Heart right ventricle (tissue), 16 donors: ENCODE data around the gene MIEF1. TPM values are rescaled to one million over a fixed set of nuclear protein-coding genes. Genes with fewer than 3 reads are reported as not detected.

Experiments
- ATAC-seq, 8 donors: fragments of 200-7000 bp; cut with Tn5 transposase; one replicate each; pipeline ENCODE4 v1.9.1; 2020; ENCODE audit warnings: mild to moderate bottlenecking in 8 of 8, moderate library complexity in 8 of 8, moderate number of reproducible peaks in 1 of 8
- DNase-seq, 2 donors: peaks; one replicate each; pipeline ENCODE4 v3.0.0-alpha.2; 2020
- H3K27ac ChIP-seq, 10 donors: fragments of 200-600 bp; sonication (generic) in 2 of 10; one replicate each; pipeline versions ENCODE4 v1.5.0 to v1.8.0; 2020 to 2022; ENCODE audit warnings: mild to moderate bottlenecking in 3 of 10
- H3K27me3 ChIP-seq, 7 donors: fragments of 200-600 bp; one replicate each; pipeline ENCODE4 v1.8.0; 2021 to 2022; ENCODE audit warnings: mild to moderate bottlenecking in 2 of 7
- H3K36me3 ChIP-seq, 9 donors: fragments of 200-600 bp; sonication (generic) in 1 of 9; one replicate each; pipeline versions ENCODE4 v1.5.0 to v1.8.0; 2020 to 2022; ENCODE audit warnings: mild to moderate bottlenecking in 2 of 9
- H3K4me1 ChIP-seq, 9 donors: fragments of 200-600 bp; sonication (generic) in 1 of 9; one replicate each; pipeline versions ENCODE4 v1.5.0 to v1.8.0; 2020 to 2022; ENCODE audit warnings: mild to moderate bottlenecking in 4 of 9
- H3K4me3 ChIP-seq, 10 donors: fragments of 200-600 bp; sonication (generic) in 2 of 10; one replicate each; pipeline versions ENCODE4 v1.5.0 to v1.8.0; 2020 to 2022; ENCODE audit warnings: mild to moderate bottlenecking in 7 of 10, moderate library complexity in 2 of 10
- H3K9me3 ChIP-seq, 11 donors: fragments of 200-600 bp in 10 of 11; sonication (generic) in 2 of 11; one replicate each; pipeline versions ENCODE4 v1.5.0 to v1.8.0; 2013 to 2022; ENCODE audit warnings: mild to moderate bottlenecking in 2 of 11, control low read depth in 1 of 11, moderate library complexity in 1 of 11
- WGBS, 2 donors: extraction: QIAGEN DNeasy Blood & Tissue Kit; methylation state at CpG; one replicate each; pipeline ENCODE4 v1.1.7; 2013; ENCODE audit warnings: inconsistent platforms in 1 of 2; 5-methylcytosine and 5-hydroxymethylcytosine counted together
- intact Hi-C, 10 donors: fragments of 100-400 bp; cut with DNase I; formaldehyde crosslinking; loops; one replicate each; pipeline versions ENCODE4 v1.11.1 to v1.14.2; 2022
- polyA plus RNA-seq, 2 donors: library from polyadenylated mRNA; stranded (reverse); fragments of 200-250 nt; gene quantifications; one replicate each; pipeline ENCODE4 v1.2.3, GENCODE V29; 2013
- total RNA-seq, 10 donors: library from RNA; stranded (reverse); fragmentation: NEBNext Ultra II Directional in 3 of 10; extraction: Animal tissue kit (Norgen Biotek cat#: 25700) in 3 of 10; gene quantifications; one replicate each; pipeline versions ENCODE4 v1.2.1 to v1.2.4, GENCODE V29; 2021 to 2023
- TF ChIP-seq, protein P1 (sequence below), 9 donors: fragments of 200-600 bp; sonication (generic) in 2 of 9; IDR thresholded peaks; one replicate each; pipeline versions ENCODE4 v1.5.0 to v1.8.0; 2021 to 2022; ENCODE audit warnings: antibody characterized with exemption in 9 of 9, mild to moderate bottlenecking in 5 of 9, moderate library complexity in 1 of 9
- donor health status: Arrhythmogenic right ventricular cardiomyopathy.
- donor health status: ischemic (EF 13 %, LVEDD 7.1; RV severe dilation, severe dysfunction).
- donor health status: healthy with polysubstance abuse.
- donor health status: DM: no; HTN: yes; CAD: no.
- donor health status: DM: no; HTN: no; CAD: no.
- donor health status: ischemic (EF 25% LVEDD 6.9; RV normal size, moderate dysfunction).
- donor health status: ischemic (EF 25% LVEDD 5.7; RV mildly dilated, moderate dysfunction).
- donor health status: healthy.
- donor health status: DM: yes; HTN: yes; CAD: no.
- donor health status: Ischemic cardiomyopathy.
- donor health status: ischemic (EF 35%, LVEDD 5.7; RV mildly dilated, moderate dysfunction).
- donor health status: nonischemic (EF 11% LVEDD 7.7; RV severe dilation, severe dysfunction).
- donor health status: DM: yes; HTN: yes; CAD: no.
- donor health status: PGD.
- donor health status: ischemic (EF 29% LVEDD 5.4; RV normal size, mild dysfunction).
- donor health status: nonischemic (EF 23%, LVEDD 6.1; RV moderate dilation, normal function).

MIEF1 gene
- total and polyA plus RNA-seq, 12 donors: 7.0 to 35.8 (median 17.0) TPM

DNA sequence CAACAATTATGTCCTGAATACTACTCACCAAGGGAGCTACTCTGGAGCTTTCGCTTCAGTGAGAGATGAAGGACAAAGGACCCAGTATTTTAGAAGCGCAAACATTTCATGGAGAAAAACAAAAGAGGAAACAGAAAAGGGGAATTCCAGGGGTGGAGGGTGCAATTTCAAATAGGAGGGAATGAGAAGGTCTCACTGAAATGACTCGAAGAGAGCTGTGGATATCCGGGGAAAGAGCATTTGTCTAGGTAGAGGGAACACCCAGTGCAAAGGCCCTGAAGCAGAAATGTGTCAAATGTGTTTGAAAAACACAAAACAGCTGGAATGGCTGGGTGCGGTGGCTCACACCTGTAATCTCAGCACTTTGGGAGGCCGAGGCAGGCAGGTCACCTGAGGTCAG lies 28.0 kb downstream of the MIEF1 start:
- peak overlapping the region in 3 of 10 donors; percentile 16 to 67 (median 53) for H3K27ac ChIP-seq

DNA sequence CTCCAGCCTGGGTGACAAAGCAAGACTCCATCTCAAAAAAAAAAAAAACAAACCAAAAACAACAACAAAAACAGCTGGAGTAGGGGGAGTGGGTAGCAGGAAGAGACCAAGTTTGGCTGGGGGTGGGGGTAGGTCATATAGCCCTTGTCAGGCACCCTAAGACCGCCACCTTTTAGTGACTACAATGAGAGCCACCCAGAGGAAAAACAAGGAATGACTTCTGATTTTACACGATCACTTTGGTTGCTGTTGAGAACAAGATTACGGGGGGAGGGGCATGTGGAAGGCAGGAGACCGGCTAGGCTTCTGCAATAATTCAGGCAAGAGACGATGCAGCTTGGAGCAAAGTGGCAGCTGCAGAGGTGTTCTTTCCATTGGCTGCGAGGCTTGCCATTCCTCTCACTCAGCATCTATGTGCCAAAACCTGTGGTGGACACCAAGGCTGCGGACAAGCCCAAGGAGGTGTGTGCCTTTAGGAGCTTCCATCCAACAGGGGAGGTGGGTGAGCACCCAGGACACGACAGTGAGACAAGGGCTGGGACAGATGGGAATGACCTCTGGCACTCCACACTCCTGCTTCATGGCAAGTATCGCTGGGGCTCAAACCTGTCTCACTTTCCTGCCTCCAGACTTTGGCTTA lies 28.7 kb downstream of the MIEF1 start:
- Histone ChIP-seq H3K9me3 (no peaks in the 10 kb centered on the region), H3K27me3 (no peaks in the 10 kb centered on the region), H3K4me1 (peaks cover 26 to 78% (median 54%) of the 10 kb centered on the region in 9 donors), H3K4me3 (peak overlapping the region in 1 of 10 donors; percentile 70), H3K36me3 (peaks cover 0 to 43% (median 0%) of the 10 kb centered on the region in 9 donors), H3K27ac (no peak overlapping the region)
- intact Hi-C loops: loop anchor here in 7 of 10 donors (2.0 to 10.0 kb wide), 11 partner anchors 39 to 1114 kb away; partner anchors contain the start of genes ADSL (in 3 of the 7), SYNGR1 (in 1 of the 7) and TAB1 (in 1 of the 7)
- no peak for DNase-seq
- whole genome bisulfite sequencing, 2 donors: 37 to 43% methylated on average over 9 of the region's 9 CpGs
- no peak for ATAC-seq
- TF ChIP-seq, protein P1, sequence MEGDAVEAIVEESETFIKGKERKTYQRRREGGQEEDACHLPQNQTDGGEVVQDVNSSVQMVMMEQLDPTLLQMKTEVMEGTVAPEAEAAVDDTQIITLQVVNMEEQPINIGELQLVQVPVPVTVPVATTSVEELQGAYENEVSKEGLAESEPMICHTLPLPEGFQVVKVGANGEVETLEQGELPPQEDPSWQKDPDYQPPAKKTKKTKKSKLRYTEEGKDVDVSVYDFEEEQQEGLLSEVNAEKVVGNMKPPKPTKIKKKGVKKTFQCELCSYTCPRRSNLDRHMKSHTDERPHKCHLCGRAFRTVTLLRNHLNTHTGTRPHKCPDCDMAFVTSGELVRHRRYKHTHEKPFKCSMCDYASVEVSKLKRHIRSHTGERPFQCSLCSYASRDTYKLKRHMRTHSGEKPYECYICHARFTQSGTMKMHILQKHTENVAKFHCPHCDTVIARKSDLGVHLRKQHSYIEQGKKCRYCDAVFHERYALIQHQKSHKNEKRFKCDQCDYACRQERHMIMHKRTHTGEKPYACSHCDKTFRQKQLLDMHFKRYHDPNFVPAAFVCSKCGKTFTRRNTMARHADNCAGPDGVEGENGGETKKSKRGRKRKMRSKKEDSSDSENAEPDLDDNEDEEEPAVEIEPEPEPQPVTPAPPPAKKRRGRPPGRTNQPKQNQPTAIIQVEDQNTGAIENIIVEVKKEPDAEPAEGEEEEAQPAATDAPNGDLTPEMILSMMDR (IDR thresholded peaks at IDR 0.05): peak in 3 of 9 donors; percentile 13 to 29 (median 22)

More for the DNA sequence above, 28.0 kb downstream of the MIEF1 start:
- Histone ChIP-seq H3K4me1 (peaks cover 26 to 84% (median 56%) of the 10 kb centered on the region in 9 donors), H3K27me3 (no peaks in the 10 kb centered on the region), H3K9me3 (no peaks in the 10 kb centered on the region), H3K36me3 (peaks cover 0 to 48% (median 0%) of the 10 kb centered on the region in 9 donors), H3K4me3 (no peak overlapping the region)
- DNase-seq: no peak
- 76 to 88% methylated on average over 6 of the region's 6 CpGs for WGBS, 2 donors
- intact Hi-C loops: loop anchor here in 7 of 10 donors (2.0 to 10.0 kb wide), 11 partner anchors 38 to 1115 kb away; partner anchors contain the start of genes ADSL (in 3 of the 7), SYNGR1 (in 1 of the 7) and TAB1 (in 1 of the 7)
- TF ChIP-seq, protein P1 (IDR thresholded peaks at IDR 0.05): no peak
- no peak for ATAC-seq

DNA sequence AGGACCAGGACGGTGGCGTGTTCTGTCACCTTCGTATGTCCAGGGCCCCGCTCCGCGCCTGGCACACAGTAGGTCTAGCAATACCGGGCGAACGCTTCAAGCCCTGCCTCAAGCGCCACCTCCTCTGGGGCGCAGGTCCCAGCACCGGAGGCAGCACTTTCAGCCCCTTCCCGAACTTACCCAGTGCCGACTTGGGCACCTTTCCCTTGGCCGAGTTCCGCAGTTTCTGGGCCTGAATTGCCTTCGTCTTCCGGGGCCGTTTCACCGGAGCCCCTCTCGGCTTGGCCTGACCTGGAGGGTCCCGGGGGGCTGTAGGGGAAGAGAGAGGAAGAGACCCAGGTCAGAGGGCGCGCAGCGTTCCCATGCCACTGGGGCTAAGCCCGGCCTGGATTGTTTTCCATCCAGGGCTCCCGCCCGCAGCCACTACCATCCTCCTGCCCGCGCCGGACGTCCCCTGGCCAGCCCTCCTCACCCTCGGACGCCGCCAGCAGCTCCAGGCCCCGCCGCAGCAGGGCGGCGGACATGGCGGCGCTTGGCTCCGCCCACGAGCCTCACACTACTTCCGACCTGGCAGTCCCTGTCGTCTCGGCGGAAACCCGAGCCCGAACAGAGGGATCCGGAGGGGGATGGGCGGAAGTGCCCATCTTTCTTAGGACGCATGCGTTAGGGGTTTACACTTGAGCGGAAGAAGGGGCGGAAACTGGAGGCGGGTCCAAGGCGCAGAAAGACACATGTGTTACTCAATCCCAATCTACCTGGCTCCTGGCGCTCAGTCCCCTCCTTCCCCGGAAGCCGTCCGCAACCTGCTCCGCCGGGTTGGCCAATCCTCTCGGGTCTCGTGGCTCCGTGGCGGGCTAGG lies 30.4 kb downstream of the MIEF1 start, which contains the start of gene RPS19BP1:
TSS of gene RPS19BP1 (minus strand) at position 534 of the 859 bp plus-strand sequence. CDS start at position 524, 10 bp downstream.
- Histone ChIP-seq H3K27ac (peak within 1 kb of the TSS; percentile 88 to 98 (median 92)), H3K36me3 (peaks cover 0 to 38% (median 0%) of the 10 kb centered on the region in 9 donors), H3K4me3 (peak within 1 kb of the TSS; percentile 67 to 88 (median 74)), H3K9me3 (no peaks in the 10 kb centered on the region), H3K27me3 (no peaks in the 10 kb centered on the region), H3K4me1 (peaks cover 25 to 62% (median 47%) of the 10 kb centered on the region in 9 donors)
- intact Hi-C loops: loop anchor here in 7 of 10 donors (5.0 to 10.0 kb wide), 10 partner anchors 40 to 1112 kb away; partner anchors contain the start of genes ADSL (in 3 of the 7) and SYNGR1 (in 1 of the 7)
- 0 to 1% methylated on average over 67 of the region's 67 CpGs for WGBS, 2 donors
- TF ChIP-seq, protein P1 (IDR thresholded peaks at IDR 0.05): no peak
- ATAC-seq (peak; percentile 85 to 93 (median 90)), DNase-seq (peak; percentile 98 to 99)

DNA sequence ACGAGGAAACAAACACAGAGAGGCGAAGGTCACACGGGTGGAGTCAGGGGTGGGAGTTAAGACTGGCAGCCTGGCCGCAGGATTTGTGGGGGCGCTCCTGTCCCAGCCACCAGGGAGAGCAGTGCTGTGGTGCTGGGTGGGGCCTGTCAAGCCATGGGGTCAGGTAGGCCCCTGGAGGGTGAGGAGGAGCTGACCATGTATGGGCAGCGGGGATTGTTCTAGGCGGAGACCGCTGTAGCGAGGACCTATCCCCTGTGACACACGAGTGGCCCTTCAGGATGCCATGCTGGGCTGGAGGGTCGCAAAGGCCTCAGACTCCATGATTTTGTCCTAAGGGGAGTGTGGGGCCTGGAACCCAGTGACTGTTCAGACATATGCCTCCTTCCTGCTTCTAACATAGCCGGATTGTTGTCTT lies 32.0 kb downstream of the MIEF1 start:
- Histone ChIP-seq H3K4me1 (peaks cover 14 to 46% (median 31%) of the 10 kb centered on the region in 9 donors), H3K9me3 (no peaks in the 10 kb centered on the region), H3K4me3 (no peak overlapping the region), H3K36me3 (peaks cover 0 to 22% (median 0%) of the 10 kb centered on the region in 9 donors), H3K27ac (no peak overlapping the region), H3K27me3 (no peaks in the 10 kb centered on the region)
- WGBS, 2 donors: 82 to 86% methylated on average over 12 of the region's 12 CpGs
- TF ChIP-seq, protein P1 (IDR thresholded peaks at IDR 0.05): no peak
- ATAC-seq (no peak), DNase-seq (no peak)
- intact Hi-C loops: loop anchor here in 7 of 10 donors (1.0 to 10.0 kb wide), 15 partner anchors 42 to 1111 kb away; partner anchors contain the start of genes ADSL (in 3 of the 7) and SYNGR1 (in 1 of the 7)
